Measurements from ENCODE around the gene SLC7A5.
"Not testable (repeated sequence)": the region's sequence is repeated elsewhere in the genome, so short reads cannot be mapped to it uniquely, and the experiment has no call there.

Gene SLC7A5

DNA sequence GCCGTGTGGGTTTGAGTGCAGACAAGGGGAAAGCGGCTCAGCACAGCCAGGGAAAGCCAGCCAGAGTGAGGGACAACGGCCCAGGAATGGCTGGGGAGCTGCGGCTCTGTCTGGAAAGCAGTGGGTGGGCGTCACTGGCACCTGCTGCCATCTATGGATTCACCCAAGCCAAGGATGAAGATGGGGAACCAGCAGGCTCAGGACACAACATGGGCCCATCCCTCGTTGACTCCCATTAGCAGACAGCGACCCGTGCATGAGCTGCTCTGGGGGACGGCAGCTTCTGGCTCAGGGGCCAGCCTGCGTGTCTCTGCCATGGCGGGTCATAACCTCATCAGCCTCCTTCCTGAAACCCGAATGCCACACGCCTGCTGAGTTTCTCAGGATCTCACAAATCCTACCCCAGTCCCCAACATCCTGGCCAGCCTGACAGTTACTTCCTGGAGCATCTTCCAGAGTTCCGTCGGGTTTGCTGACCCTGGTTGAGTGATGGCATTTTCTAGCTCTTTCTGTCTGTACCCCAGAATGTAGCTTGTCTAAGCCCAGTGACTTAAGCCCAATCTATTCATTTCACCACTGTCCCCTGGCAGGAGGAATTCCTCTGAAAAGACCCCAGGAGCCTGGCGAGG lies 50.7 kb downstream of the SLC7A5 start:
- no peak for DNase-seq

DNA sequence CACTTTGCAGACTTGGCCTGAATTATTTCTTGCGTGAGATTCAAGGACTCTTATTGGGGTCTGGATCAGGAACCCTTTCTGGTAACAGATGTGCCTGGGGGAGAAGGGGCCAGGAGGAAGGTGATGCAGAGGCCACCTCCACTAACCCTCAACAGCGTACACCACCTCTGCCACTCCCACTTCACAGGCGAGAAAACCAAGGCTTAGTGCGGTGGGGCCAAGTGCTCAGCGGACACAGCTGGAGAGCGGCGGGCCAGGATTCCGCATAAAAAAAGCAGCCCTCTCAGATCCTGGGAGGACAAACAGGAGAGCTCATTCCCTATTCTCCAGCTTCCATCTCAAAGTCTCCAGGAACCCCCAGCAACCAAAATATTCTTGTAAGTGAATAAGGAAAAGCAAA lies 51.4 kb downstream of the SLC7A5 start:
- DNase-seq = no peak

DNA sequence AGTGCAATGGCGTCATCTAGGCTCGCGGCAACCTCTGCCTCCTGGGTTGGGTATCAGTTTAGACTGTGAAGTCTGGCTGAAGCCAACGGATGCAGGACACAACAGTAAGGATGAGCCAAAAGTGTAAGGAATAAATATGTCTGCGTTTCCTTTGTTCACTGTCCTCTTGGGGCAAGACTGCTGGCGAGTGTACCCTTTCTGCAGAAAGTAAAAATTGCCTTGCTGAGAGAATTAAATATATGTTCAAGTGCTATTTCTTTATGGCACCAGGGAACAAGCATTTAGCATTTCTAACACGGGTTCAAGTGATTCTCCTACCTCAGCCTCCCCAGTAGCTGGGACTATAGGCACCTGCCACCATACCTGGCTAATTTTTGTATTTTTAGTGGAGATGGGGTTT lies 51.9 kb downstream of the SLC7A5 start:
- not testable (repeated sequence) for DNase-seq

DNA sequence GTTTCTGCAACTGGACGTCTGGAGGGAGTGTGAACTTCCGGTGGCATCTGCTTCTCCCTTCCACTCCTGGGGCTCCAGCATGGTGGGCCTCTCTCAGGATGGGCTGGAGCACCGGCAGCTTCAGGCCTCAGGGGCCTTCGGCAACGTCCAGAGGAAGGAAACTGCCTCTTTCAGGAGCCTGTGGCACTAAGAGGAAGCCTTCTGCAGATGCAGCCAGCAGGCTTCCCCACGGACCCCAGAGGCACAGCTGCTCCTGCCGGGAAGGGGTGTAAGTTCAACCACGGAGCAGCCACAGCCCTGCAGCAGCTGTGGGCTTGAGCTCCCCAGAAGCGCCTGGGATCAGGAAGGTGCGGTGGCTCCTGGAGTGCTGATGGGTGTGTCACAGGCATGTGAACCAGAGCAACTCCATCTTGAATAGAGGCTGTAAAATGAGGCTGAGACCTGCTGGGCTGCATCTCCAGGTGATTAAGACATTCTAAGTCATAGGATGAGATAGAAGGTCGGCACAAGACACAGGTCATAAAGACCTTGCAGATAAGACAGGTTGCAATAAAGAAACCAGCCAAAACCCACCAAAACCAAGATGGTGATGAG lies 52.7 kb downstream of the SLC7A5 start:
- no peak for DNase-seq

DNA sequence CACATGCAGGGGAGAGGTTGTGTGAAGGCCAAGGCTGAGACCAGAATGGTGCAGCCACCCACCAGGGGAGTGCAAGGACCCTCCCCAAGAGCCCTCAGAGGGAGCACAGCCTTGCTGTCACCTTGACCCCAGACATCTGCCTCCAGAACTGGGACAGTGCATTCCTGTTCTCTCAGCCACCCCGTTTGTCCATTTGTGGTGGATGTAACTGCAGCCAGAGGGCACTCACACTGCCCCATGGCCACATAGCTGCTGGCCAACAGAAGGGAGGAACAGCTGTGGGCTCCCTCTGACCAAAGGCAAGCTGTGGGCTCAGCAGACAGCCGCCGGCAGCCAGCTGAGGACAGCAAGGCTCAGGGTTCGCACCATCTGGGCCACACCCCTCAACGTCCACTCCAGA lies 53.7 kb downstream of the SLC7A5 start:
- DNase-seq = no peak

DNA sequence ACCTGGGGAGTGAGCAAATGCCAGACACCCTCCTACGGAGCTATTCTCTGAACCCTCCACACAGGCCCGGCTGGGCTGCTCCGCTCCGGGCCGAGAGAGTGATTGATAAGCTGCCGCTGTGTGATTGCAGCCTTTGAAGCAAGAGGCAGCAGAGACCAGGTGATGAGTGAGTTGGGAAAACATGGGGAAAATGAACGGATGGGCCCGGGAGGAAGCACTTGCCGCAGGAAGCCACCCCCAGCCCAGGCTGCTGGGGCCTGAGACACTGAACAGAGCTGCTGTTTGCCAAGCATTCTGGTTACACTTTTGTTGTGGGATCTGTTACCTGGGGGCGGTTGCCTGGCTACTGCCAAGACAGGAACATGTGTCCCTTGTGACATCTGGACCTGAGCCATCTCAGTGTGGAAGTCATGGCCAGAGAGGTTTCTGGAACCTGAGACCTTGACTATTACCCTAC lies 57.1 kb downstream of the SLC7A5 start:
- DNase-seq = peak; percentile 86

DNA sequence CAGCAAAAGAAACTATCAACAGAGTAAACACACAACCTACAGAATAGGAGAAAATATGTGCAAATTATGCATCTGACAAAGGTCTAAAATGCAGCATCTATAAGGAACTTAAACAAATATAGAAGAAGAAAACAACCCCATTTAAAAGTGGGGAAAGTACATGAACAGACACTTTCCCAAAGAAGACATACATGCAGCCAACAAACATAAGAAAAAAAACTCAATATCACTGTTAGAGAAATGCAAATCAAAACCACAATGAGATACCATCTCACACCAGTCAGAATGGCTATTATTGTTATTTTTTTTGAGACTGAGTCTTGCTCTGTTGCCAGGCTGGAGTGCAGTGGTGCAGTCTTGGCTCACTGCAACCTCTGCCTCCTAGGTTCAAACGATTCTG lies 57.9 kb downstream of the SLC7A5 start:
- not testable (repeated sequence) for DNase-seq

DNA sequence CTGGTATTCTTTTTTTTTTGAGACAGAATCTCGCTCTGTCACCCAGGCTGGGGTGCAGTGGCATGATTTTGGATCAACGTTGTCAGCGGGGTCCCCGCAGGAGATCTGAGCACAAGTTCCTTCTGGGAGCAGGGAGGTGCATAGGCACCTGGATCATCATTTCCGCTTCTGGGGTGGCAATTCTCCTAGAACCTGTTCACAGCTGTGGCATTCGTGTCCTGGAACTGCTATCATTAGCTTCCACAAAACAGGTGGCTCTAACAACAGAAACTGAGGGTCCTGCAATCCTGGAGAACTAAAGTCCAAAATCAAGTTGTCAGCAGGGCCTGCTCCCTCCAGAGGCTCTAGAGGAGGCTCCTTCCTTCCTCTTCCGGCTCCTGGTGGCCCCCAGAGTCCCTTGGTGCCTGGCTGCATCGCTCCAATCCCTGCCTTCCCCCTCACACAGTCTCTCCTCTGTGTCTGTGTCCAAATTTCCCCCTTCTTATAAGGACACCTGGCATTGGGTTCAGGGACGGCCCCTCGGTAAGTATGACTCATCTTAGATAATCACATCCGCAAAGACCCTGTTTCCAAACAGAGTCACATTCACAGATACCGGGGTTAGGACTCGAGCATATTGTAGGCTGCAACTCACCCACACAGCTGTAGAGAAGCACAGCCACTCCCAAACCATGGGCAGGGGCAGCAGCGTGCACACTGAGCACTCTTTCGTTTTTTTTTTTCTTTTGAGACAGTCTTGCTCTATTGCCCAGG lies 60.0 kb downstream of the SLC7A5 start:
- DNase-seq = no peak

DNA sequence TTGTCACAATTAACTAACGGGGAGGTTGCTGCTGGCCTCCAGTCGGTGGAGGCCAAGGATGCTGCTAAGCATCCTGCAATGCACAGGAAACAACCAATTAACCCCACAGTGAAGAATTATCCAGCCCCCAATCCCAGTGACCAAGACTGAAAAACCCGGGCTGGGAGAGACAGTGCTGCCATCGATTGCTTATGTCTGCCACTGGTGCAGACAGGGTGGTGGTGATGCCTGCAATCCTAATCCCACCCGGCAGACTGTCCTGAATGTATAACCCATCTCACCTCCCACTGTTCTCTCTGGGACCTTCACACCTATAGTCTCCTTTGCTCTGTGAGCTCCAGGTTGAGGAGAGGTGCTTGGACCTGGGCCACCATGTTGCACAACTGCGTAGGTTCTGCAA lies 61.2 kb downstream of the SLC7A5 start:
- no peak for DNase-seq

DNA sequence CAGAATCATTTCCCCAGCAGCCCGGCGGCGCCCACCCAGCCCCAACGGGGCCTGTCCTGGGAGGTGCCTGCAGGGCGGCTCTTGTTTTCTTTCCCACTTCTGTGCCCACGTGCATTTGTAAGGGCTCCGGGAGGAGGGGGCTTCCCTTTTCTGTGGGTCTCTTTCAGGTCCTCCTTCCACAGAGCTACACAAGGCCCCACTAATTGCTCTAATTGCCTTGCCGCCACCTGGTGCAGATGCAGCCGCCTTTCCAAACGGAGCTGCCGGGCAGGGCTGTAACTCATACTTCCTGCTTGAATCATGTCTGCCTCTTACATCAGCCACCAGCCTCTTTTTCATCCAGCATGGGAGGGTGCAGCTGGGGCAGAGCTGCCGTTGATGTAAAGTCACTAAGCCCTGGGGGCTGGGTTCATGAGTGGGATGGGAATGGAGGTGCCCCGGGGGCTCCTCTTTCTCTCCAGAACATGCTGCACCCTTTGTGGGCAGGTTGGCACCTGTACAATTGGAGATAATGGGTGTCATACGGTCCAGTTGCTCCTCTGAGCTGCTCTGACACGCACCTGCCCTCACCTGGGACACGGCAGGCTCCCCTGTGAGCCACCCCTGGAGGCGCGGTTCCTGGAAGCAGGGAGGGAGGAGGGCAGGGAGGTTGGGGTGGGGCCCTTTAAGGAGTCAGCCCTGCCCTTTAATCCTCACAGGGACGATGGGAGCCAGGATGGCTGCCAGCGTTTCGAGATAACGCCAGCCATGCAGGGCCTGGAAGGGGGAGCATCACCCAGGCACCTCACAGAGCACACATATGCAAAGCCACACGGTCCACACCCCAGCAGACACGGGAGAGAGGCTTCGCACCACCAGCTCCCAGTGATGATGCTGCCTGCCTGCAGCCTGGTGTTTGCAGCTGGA lies 62.4 kb downstream of the SLC7A5 start:
- peak; percentile 96 for DNase-seq

DNA sequence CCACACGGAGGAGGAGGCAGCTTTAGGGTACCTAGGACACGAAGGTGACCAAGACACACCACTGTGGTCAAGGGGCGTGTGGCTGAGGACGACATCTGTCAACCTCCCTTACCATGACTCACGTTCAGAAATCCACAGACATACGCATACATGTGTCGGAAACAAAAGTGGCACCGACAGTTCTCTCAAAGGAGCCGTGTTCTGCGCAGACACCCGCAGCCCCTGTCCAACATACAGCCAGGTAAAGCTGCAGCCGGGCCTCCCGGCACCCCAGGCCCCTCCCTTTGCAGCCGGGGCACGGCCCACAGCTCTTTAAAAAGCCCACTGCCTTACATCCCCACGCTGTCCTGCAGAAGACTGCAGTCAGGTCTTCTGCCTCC lies 63.1 kb downstream of the SLC7A5 start:
- no peak for DNase-seq

DNA sequence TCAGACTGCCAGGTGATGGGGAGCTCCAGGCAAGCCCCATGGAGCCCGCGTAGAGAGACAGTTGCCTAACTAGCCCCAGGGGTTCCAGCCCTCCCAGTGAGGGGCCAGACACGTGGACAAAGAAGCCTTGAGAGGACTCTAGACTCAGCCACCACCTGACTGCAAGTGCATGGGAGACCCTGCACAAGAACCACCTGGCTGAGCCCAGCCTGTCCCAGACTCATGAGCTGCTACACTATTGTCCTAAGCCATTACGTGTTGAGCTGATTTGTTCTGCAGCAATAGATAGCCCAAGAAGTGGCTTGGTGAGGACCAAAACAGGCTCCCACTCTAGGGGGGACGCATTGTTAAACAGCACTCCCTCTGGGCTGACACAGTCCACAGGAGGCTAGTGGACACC lies 65.9 kb downstream of the SLC7A5 start:
- DNase-seq = no peak

DNA sequence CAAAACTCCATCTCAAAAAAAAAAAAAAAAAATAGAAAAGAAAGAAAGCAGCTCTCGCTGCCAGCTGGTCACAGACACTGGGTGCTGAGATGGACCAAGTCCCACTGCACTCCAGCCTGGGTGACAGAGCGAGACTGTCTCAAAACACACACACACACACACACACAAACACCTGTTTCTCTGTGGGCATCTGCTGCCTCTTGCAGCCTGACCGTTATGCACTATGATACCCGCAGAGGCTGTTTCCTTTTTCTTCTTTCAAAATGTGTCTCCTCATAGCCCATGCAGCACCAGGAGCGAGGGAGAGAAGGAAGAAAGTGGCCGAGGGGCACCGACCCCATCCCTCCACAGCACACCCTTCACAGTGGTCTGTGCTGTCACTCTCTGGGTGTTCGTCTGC lies 66.6 kb downstream of the SLC7A5 start:
- DNase-seq = no peak

DNA sequence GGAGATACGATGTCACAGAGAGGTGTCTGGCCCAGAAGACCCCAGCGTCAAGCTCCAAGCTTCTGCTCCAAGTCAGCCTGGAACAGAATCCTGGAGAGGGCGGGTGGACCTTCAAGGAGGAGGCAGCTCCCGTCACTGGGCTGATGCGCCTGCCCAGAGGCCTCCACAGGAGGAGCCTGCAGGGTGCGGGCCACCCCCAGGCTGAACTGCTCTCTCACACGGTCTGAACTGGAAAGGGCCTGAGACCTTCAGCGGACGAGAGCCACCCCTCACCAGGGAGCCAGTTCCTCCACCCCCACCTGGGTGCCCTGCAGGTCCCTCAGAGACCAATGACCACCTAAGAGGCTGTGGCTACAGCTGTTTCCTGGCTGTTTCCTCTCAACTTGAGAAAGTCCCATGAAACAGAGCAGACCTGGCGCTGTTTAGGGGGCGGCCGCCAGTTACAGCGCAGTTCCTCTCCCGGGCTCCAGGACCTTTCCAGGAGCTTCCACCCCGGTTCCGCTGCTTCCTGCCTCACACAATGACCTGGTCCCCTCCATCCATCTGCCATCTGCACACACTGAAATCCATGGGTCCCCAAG lies 67.5 kb downstream of the SLC7A5 start:
- DNase-seq = no peak

DNA sequence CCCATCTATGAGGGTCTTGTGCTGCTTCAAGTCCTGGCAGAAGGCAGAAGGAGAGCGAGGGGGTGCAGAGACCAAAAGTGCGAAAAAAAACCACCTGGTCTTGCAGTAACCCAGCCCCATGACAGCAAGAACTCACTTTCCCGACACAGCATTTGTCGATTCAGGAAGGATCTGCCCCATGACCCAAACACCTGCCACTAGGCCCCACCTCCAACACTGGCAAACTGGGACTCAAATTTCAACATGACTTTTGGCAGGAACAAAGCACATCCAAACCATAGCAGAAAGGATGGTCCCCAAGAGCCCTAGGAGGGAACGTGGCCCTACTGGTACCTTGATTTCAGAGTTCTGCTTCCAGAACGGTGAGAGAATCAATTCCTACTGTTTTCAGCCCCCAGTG lies 68.8 kb downstream of the SLC7A5 start:
- no peak for DNase-seq

DNA sequence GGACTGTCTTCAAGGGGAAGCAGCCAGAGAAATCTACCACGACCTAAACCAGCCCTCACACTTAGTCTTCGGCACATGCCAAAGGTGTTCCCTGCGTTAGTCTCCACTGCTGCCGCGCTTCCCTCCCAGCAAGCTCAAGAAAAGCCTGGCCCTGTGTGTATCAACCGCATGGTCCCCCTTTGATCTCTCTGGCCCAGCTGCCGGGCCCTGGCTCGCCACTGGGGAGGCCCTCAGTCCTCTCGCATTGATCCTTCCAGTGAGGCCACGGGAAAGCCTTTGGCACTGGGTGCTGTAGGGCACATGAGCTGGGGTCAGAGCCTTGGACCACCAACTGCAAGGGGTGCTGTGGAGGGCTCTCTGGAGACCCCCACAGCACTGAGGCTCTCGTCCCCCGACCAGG lies 74.0 kb downstream of the SLC7A5 start:
- no peak for DNase-seq

DNA sequence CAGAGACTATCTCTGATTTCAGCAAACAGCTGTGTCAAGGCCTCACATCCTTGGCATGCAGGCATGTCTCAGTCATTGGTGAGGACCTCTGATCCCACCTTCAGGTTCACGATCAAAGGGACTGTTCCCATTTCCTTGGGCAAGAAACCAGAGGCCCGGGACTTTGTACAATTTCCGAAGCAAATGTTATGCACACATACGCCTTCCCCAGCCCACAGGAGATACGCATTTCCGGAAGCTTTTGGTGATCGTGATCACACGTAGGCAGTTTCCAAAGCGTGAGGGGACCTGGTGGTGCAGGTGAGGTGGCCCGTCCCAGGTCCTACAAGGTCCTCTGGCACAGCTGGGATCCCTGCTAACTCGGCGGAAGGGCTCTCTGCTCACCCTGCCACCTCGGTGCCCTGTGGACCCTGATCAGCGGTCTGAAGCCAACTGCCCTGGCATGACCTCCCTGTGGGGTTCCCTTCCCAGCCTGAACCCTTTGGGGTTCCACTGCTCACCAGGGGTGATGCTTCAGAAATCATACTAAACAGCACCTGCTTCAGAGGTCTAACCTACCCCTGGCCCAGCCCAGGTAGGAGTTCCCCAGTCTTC lies 74.7 kb downstream of the SLC7A5 start:
- no peak for DNase-seq

DNA sequence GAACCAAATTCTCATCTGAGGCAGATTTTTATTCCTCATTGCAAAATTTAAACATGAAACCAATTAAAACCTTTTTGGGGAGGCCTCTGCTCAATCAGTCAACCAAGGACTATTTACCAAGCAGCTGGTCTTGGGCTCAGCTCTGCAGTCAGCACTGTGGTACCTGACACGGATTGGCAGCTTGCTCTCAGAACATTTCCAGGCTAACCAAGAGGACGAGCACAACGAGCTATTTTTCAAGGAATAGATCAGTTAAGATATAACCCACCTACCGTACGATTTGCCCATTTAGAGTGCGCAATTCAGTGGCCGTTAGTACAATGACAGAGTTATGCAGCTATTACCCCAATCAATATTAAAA lies 77.1 kb downstream of the SLC7A5 start:
- DNase-seq = no peak

DNA sequence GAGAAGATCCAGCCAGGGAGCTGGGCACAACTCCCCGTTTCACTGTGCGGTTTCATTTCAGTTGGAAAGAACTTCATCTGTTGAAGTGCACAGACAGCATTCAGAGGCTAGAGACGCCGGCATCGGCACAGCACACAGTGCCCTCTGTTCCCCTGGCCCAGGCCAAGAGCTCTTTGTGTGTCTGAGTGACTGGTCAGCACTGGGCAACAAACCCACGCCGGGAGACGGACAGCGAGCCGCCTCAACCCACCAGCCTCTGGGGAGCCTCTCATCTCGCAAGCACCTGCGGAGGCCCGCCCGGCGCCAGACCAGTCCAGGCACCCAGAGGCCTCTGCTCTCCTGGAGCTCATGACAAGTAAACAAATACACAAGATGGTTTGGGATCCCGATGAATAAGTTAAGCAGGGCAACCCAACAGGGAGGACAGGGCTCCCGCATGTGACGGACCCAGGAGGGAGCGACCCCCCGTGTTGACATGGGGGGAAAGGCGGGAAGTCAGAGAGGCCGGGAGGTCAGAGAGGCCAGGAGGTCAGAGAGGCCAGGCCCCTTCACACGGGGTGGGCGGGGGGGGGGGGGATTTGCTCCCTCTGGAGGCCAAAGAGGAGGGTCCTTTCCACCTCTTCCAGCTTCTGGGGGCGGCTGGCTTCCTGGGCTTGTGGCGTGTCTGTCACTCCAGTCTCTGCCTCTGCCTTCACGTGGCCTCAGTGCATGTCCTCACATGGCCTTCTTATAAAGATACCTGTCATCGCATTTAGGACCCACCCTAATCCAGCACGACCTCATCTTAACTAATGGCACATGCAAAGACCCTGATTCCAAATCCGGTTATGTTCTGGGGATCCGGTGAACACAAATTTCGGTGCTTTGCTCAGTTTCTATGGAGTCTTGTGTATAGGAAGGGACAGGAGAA lies 77.8 kb downstream of the SLC7A5 start:
- no peak for DNase-seq

DNA sequence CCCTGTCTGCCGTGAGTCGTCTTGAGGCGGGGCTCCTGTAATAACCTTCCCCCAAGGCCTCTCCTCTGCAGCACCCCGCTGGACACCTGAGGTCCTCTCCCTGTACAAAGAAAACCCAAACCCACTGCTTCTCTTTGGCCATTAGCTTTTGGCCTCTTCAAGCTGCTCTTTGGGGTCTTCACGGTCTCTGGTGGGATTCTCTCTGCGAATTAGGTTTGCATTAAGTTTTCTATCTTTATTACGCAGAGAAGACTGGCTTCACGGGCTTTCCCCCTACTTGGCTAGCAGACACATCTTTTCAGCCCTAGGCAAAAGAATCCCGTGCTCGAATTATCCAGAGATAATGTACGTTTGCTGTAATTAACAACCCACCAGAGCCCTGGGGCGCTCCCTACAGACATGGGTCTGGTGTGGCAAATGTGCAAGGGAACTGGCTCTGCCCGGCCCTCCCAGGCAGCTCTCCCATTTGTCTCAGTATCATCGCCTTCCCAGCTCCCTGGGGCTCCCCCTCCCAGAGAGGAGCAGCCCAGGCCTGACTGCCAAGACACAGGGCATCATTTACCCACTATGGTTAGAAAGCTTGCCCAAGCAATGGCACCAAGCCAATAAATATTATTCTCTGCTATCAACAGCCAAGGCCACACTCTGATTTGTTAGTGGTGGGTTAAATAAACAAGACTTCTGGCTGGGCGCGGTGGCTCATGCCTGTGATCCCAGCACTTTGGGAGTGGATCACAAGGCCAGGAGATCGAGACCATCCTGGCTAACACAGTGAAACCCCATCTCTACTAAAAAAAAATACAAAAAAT lies 78.8 kb downstream of the SLC7A5 start:
- DNase-seq = no peak

Data from DMS153 (cell line).